Lower leg skin (tissue), 4 donors: ENCODE results near the gene MAN2A1. TPM values are rescaled to one million over a fixed set of nuclear protein-coding genes. Genes with fewer than 3 reads are reported as not detected.
"Not testable (repeated sequence)": the region's sequence is repeated elsewhere in the genome, so short reads cannot be mapped to it uniquely, and the experiment has no call there.

Source experiments
- DNase-seq, 2 donors: peaks; one replicate each; pipeline ENCODE4 v3.0.0-alpha.2; 2019; ENCODE audit warnings: low spot score in 2 of 2
- H3K4me3 ChIP-seq: fragments of 200-600 bp; sonication (generic); 2 replicates; pipeline ENCODE4 v1.5.1; 2017; ENCODE audit warnings: mild to moderate bottlenecking, low read depth; ENCODE audit not compliant: poor library complexity, severe bottlenecking
- POLR2A ChIP-seq, 2 donors: fragments of 450-650 bp; IDR thresholded peaks; one replicate each; pipeline ENCODE4 v1.6.1; 2016 to 2017; ENCODE audit warnings: antibody characterized with exemption in 2 of 2, mild to moderate bottlenecking in 1 of 2, moderate library complexity in 1 of 2
- WGBS, 2 donors: methylation state at CpG; one replicate each; pipeline ENCODE4 v1.1.5; 2018; 5-methylcytosine and 5-hydroxymethylcytosine counted together
- intact Hi-C: fragments of 100-400 bp; cut with DNase I; formaldehyde crosslinking; loops from one replicate; pipeline ENCODE4 v1.15.0; 2023; ENCODE audit warnings: low total_unique reads
- total RNA-seq, 4 donors: library from RNA; depleted of rRNA; stranded (reverse); fragments of >200 nt; gene quantifications; one replicate each; pipeline ENCODE4 v1.1.0, GENCODE V29; 2016
- TF ChIP-seq, protein P1 (sequence below), 3 donors: fragments of 450-650 bp; IDR thresholded peaks; one replicate each; pipeline ENCODE4 v1.5.1; 2016; ENCODE audit warnings: antibody characterized with exemption in 3 of 3, mild to moderate bottlenecking in 3 of 3, moderate library complexity in 2 of 3

The MAN2A1 gene
- total RNA-seq, 4 donors from 2014 or later: 35.0 to 45.8 (median 40.2) TPM

DNA sequence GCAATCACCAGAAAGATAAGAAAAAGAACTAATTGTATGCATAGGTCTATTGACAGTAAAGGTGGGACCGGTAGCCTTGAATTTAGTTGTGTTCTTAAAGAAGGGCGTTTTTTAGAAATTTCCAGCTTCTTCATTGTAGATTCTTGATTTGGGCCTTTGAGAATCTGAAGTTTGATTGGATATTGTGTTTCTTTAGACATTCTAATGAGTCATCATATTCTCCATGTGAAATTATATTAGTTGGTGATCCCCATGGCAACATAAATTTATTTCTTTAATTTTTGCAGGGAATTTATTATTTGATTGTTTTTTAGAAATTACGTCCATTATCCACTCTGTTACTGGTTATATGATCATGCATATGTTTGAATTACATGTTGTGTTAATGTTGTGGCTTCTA, 63.6 kb downstream of the MAN2A1 start:
- no peak overlapping the region for H3K4me3 ChIP-seq
- DNase-seq: no peak
- TF ChIP-seq POLR2A (IDR thresholded peaks at IDR 0.05): no peak
- TF ChIP-seq, protein P1, sequence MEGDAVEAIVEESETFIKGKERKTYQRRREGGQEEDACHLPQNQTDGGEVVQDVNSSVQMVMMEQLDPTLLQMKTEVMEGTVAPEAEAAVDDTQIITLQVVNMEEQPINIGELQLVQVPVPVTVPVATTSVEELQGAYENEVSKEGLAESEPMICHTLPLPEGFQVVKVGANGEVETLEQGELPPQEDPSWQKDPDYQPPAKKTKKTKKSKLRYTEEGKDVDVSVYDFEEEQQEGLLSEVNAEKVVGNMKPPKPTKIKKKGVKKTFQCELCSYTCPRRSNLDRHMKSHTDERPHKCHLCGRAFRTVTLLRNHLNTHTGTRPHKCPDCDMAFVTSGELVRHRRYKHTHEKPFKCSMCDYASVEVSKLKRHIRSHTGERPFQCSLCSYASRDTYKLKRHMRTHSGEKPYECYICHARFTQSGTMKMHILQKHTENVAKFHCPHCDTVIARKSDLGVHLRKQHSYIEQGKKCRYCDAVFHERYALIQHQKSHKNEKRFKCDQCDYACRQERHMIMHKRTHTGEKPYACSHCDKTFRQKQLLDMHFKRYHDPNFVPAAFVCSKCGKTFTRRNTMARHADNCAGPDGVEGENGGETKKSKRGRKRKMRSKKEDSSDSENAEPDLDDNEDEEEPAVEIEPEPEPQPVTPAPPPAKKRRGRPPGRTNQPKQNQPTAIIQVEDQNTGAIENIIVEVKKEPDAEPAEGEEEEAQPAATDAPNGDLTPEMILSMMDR (IDR thresholded peaks at IDR 0.05): no peak
- intact Hi-C loops: no loop called here
- 98 to 100% methylated on average over 3 of the region's 3 CpGs for WGBS, 2 donors

DNA sequence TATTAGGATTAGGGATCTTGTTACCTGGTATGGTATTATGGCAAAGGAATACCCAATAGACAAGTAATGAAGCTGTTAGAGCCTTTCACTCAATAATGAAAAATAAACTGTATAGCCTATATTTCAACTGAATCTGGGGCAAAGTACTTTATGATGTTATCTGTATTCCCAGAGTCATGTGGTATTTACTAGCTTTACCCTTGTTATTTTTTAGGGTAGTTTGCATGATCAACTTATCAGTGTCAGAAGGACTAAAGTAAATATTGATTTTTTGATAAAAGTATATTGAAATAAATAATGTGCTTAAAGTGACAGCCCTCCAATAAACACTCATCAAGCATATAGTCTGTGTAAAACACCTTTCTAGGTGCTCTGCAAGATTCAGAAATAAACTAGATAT, 64.6 kb downstream of the MAN2A1 start:
- TF ChIP-seq, protein P1 (IDR thresholded peaks at IDR 0.05): no peak
- no peak for TF ChIP-seq POLR2A (IDR thresholded peaks at IDR 0.05)
- DNase-seq: no peak
- intact Hi-C loops: no loop called here
- no peak overlapping the region for H3K4me3 ChIP-seq

DNA sequence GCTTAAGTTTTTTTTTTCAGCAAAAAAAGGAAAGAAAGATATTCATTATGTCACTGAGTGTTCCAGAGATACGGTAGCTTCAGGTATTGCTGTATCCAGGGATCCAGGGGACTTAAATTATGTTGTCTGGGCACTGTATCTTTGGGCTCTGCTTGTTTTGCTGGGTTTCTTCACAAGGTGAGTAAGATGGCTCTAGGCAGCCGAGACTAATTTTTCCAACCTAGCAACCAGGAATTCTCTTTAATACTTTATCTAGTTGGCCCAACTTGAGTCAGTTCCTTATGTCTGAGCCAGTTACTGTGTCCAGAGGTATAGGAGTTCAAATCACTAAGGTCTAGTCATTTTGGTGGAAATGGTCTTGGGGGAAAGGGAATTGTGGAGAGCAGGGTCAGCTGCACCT, 66.0 kb downstream of the MAN2A1 start:
- 50% methylated on average over 2 of the region's 2 CpGs for WGBS, 2 donors
- TF ChIP-seq, protein P1 (IDR thresholded peaks at IDR 0.05): no peak
- TF ChIP-seq POLR2A (IDR thresholded peaks at IDR 0.05): no peak
- H3K4me3 ChIP-seq: no peak overlapping the region
- intact Hi-C loops: no loop called here
- DNase-seq: no peak

DNA sequence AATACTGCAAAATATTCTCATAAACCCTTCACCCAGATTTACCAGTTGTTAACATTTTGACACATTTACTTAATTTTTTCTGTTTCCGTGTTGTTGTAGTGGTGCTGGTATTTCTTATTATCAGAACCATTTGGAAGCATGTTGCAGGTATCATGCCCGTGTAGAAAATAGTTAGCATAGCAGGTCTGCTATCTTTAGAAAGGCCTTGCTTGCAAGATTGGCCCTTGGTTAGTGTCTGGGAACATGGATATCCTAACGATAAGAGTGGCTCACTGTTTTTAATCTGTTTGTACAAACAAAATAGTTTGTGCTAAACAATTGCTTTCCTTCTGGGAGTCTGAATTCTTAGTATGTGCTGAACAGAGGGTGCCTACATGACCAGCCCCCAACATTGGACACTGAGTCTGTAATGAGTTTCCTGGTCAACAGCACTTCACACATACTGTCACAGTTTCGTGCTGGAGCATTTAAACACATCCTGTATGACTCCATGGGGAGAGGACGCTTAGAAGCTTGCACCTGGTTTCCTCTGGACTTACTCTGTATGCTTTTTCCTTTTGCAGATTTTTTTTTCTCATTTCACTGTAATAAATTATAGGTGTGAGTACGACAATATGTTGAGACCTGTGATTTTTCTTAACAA, 66.9 kb downstream of the MAN2A1 start:
- H3K4me3 ChIP-seq: no peak overlapping the region
- TF ChIP-seq, protein P1 (IDR thresholded peaks at IDR 0.05): no peak
- TF ChIP-seq POLR2A (IDR thresholded peaks at IDR 0.05): no peak
- no peak for DNase-seq
- 86 to 88% methylated on average over 6 of the region's 6 CpGs for WGBS, 2 donors
- intact Hi-C loops: no loop called here

DNA sequence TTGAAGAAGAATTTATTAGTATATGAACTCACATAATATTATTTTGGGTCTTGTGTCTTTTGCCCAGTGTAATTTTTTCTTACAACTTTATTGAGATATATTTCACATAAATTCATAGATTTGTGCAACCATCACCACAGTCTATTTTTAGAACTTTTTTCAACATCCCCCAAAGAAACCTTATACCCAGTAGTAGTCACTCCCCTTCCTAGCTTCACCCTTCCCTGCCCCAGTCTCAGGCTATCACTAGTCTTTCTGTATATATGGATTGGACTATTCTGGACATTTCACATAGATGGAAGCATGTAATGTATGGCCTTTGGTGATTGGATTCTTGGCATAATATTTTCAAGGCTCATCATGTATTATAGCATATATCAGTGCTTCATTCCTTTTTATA, 67.8 kb downstream of the MAN2A1 start:
- no peak overlapping the region for H3K4me3 ChIP-seq
- intact Hi-C loops: no loop called here
- TF ChIP-seq POLR2A (IDR thresholded peaks at IDR 0.05): no peak
- TF ChIP-seq, protein P1 (IDR thresholded peaks at IDR 0.05): no peak
- DNase-seq: no peak

DNA sequence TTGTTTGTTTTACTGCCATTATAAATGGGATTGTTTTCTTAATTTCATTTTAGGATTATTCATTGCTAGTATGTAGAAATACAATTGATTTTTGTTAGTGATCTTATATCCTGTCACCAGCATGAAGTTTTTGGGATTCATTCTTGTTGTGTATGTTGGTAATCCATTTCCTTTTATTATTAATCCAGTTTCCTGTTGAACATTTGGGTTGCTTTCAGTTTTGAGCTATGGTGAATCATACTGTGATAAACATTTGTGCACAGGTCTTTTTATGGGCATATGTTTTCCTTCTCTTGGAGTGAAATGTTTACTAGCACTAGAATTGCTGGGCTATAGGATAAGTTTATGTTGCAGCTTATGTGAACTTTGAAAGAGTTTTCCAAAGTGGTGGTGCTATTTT, 69.6 kb downstream of the MAN2A1 start:
- H3K4me3 ChIP-seq: no peak overlapping the region
- intact Hi-C loops: no loop called here
- no peak for DNase-seq
- TF ChIP-seq POLR2A (IDR thresholded peaks at IDR 0.05): no peak
- TF ChIP-seq, protein P1 (IDR thresholded peaks at IDR 0.05): no peak

DNA sequence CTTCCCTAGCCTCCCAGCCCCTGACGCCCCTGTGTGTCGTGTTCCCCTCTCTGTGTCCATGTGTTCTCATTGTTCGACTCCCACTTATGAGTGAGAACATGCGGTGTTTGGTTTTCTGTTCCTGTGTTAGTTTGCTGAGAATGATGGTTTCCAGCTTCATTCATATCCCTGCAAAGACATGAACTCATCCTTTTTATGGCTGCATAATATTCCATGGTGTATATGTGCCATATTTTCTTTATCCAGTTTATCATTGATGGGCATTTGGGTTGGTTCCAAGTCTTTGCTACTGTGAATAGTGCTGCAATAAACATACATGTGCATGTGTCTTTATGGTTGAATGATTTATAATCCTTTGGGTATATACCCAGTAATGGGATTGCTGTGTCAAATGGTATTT, 70.4 kb downstream of the MAN2A1 start:
- intact Hi-C loops, H3K4me3 ChIP-seq, DNase-seq: not testable (repeated sequence)
- 96 to 97% methylated on average over 4 of the region's 4 CpGs for WGBS, 2 donors
